ENCODE data around the gene SDHA.
"Not testable (repeated sequence)": the region's sequence is repeated elsewhere in the genome, so short reads cannot be mapped to it uniquely, and the experiment has no call there.

The SDHA gene

DNA sequence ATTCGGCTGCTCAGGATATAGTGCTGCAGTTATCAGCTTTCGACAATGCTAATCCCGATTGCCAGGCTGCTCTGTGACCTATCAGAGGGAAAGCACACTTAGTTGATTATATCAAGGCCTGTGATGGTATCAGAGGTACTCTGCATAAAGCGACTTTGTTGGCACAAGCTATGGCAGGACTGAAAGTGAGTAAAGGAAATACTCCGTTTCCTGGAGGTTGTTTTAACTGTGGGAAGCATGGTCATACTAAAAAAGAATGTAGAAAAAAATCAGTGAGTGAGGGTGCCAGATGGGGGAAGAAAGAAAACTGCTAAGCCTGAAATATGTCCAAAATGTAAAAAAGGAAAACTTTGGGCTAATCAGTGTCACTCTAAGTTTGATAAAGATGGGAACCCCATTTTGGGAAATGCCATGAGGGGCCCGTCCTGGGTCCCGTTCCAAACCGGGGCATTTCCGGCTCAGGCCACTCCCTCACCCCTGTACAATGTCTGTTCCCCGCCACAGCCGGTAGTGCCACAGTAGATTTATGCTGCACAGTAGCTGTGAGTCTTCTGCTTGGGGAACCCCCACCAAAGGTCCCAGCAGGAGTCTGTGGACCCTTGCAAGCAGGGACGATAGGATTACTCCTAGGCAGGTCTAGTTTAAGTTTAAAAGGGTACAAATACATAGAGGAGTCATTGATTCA, 25.7 kb downstream of the SDHA start:
- not testable (repeated sequence) for H3K4me3 ChIP-seq (ENCODE audit: low read depth, low read length)

DNA sequence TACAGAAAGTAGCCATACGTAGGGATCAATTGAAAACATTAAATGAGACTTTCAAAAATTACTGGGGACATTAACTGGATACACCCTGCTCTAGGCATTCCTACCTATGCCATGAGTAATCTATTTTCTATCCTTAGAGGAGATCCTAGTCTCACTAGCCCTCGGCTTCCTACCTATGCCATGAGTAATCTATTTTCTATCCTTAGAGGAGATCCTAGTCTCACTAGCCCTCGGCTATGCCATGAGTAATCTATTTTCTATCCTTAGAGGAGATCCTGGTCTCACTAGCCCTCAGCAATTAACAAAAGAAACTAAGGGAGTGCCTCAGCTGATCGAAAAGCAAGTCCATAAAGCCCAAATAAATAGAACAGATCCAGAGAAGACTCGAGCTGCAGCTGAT, 27.6 kb downstream of the SDHA start:
- H3K4me3 ChIP-seq (ENCODE audit: low read depth, low read length): not testable (repeated sequence)

- not testable (repeated sequence) for H3K4me3 ChIP-seq (ENCODE audit: low read depth, low read length)
These were observed 32.3 kb downstream of the SDHA start for GRCh38 chr5:250396-250795.

GRCh38 chr5:251016-251415, 32.9 kb downstream of the SDHA start:
- not testable (repeated sequence) for H3K4me3 ChIP-seq (ENCODE audit: low read depth, low read length)

- not testable (repeated sequence) for H3K4me3 ChIP-seq (ENCODE audit: low read depth, low read length)
These were observed 33.4 kb downstream of the SDHA start for GRCh38 chr5:251538-251937.

- not testable (repeated sequence) for H3K4me3 ChIP-seq (ENCODE audit: low read depth, low read length)
These were observed 33.9 kb downstream of the SDHA start for GRCh38 chr5:251975-252374.

GRCh38 chr5:252546-252945, 34.4 kb downstream of the SDHA start:
- H3K4me3 ChIP-seq (ENCODE audit: low read depth, low read length): no peak overlapping the region
- TF ChIP-seq CTCF (IDR thresholded peaks at IDR 0.05; ENCODE audit: borderline replicate concordance, insufficient read depth, low read depth, low read length): no peak

- H3K4me3 ChIP-seq (ENCODE audit: low read depth, low read length): not testable (repeated sequence)
These were observed 36.2 kb downstream of the SDHA start for GRCh38 chr5:254322-254721.

DNA sequence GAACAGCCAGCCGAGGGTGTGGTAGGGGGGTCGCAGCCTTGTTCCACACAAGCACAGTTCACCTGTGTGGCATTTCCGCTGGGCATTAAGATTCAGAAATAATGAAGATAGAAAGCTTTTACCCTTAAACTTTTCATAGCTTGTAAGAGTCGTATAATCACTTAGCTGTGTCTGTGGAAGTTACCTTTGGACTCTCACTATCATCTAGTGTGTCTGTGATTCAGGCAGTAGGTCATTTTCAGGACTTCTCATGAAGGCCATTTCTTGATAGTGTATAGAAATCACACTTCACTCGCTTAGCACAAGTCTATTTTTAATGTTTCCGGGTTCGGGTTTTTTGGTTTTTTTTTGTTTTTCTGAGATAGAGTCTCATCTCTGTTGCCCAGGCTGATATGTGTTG, 37.0 kb downstream of the SDHA start:
- not testable (repeated sequence) for H3K4me3 ChIP-seq (ENCODE audit: low read depth, low read length)

GRCh38 chr5:256347-256746, 38.2 kb downstream of the SDHA start:
- H3K4me3 ChIP-seq (ENCODE audit: low read depth, low read length): not testable (repeated sequence)

DNA sequence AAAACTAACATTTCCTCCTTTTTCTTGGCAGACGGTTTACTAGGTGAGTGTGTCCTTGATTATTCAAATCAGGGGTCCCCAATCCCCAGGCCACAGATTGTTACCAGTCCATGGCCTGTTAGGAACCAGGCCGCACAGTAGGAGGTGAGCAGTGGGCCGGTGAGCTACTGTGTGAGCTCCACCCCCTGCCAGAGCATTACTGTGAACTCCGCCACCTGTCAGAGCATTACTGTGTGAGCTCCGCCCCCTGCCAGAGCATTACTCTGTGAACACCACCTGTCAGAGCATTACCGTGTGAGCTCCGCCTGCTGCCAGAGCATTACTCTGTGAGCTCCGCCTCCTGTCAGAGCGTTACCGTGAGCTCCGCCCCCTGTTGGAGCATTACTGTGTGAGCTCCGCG, 39.0 kb downstream of the SDHA start:
- TF ChIP-seq CTCF (IDR thresholded peaks at IDR 0.05; ENCODE audit: borderline replicate concordance, insufficient read depth, low read depth, low read length): no peak
- H3K4me3 ChIP-seq (ENCODE audit: low read depth, low read length): no peak overlapping the region

- not testable (repeated sequence) for H3K4me3 ChIP-seq (ENCODE audit: low read depth, low read length)
These were observed 45.3 kb downstream of the SDHA start for GRCh38 chr5:263275-263974.

DNA sequence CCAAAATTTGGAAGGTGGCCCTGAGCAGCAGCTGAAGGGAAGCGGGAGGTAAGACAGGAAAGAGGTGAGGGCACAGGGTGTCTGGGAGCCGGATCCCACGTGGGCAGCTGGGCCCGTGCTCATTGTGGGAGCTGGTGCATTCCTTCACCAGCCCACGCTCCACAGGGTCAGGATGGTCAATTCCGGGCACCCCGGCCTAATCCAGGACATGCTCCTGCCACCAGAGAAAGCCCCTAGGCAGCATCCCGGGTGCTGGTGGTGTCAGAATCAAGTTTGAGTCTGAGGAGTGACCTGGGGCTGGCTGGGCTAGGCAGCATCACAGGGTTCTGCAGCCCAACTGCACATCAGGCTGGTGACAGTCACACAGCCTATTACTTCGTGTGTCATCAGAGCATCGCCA, 46.2 kb downstream of the SDHA start:
- TF ChIP-seq CTCF (IDR thresholded peaks at IDR 0.05; ENCODE audit: borderline replicate concordance, insufficient read depth, low read depth, low read length): no peak
- H3K4me3 ChIP-seq (ENCODE audit: low read depth, low read length): no peak overlapping the region

- not testable (repeated sequence) for H3K4me3 ChIP-seq (ENCODE audit: low read depth, low read length)
These were observed 48.3 kb downstream of the SDHA start for GRCh38 chr5:266311-267026.
